LNCaP clone FGC (cell line): ENCODE data around the gene ROCK2.

ENCODE experiments used
- DNase-seq: peaks from one replicate; pipeline ENCODE4 v3.0.0-alpha.2; 2011; ENCODE audit warnings: low read depth
- H3K4me3 ChIP-seq: 2 replicates; pipeline ENCODE4 v1.5.1; 2011; ENCODE audit warnings: mild to moderate bottlenecking, low read depth, low read length, control low read depth
- TF ChIP-seq, protein P1 (sequence below): IDR thresholded peaks from 2 replicates; pipeline ENCODE4 v1.5.1; 2012; ENCODE audit warnings: mild to moderate bottlenecking; ENCODE audit not compliant: control insufficient read depth, insufficient read depth; ENCODE audit errors: extremely low read depth

The ROCK2 gene

DNA sequence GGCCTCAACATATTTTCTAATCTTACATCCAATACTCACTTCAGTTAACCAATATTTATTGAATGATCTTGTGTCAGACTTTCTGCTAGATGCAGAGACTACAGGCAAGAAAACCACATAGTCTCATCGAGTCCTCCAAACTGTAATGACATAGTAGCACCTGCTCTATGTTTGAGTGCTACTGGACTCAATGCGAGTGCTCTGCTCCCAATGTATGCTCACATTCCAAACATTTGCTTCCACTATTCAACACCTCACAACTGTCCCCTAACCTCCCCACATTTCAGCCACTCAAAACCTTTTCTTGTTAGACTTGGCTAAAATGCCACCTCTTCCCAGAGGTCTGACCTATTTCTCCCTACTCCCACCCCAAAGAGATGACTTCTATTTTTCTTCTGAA, 124.0 kb downstream of the ROCK2 start:
- no peak overlapping the region for H3K4me3 ChIP-seq
- TF ChIP-seq, protein P1, sequence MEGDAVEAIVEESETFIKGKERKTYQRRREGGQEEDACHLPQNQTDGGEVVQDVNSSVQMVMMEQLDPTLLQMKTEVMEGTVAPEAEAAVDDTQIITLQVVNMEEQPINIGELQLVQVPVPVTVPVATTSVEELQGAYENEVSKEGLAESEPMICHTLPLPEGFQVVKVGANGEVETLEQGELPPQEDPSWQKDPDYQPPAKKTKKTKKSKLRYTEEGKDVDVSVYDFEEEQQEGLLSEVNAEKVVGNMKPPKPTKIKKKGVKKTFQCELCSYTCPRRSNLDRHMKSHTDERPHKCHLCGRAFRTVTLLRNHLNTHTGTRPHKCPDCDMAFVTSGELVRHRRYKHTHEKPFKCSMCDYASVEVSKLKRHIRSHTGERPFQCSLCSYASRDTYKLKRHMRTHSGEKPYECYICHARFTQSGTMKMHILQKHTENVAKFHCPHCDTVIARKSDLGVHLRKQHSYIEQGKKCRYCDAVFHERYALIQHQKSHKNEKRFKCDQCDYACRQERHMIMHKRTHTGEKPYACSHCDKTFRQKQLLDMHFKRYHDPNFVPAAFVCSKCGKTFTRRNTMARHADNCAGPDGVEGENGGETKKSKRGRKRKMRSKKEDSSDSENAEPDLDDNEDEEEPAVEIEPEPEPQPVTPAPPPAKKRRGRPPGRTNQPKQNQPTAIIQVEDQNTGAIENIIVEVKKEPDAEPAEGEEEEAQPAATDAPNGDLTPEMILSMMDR = no peak
- DNase-seq = no peak

DNA sequence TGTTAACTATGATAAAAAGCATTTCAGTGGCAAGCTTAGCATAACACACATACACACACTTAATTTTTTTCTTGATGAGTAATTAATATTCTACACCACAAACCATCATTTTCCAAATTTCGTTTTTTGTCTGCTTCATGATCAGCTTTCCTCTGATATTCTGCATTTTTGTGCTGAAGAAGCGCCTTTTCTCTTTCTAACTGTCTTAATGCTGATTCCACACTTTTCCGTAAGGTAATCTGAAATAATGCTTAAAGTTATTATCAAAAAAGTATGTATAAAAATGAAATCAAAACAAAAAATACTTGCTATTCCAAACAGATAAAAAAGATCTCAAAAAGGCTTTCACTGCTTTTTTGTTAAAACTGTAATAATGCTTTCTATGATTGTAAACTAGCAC, 129.0 kb downstream of the ROCK2 start:
- no peak for DNase-seq
- no peak overlapping the region for H3K4me3 ChIP-seq
- TF ChIP-seq, protein P1 = no peak

DNA sequence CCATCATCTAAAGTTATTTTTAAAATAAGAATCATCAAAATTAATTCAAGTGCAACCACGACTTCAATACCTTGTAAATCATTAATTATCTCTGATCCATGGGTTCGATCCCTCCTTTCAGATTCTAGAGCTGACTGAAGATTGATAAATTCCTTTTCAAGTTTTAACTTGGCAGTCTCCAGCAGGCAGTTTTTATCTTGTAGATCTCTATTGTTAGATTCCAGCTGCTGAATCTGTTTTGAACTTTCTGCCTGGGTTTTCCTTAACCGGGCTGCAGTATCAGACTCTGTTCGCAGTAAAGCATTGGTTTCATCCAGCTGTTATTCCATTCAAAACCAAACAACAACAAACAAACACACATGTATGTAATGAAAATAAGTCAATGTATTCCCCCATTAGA, 129.7 kb downstream of the ROCK2 start:
- TF ChIP-seq, protein P1 = no peak
- no peak overlapping the region for H3K4me3 ChIP-seq
- no peak for DNase-seq

DNA sequence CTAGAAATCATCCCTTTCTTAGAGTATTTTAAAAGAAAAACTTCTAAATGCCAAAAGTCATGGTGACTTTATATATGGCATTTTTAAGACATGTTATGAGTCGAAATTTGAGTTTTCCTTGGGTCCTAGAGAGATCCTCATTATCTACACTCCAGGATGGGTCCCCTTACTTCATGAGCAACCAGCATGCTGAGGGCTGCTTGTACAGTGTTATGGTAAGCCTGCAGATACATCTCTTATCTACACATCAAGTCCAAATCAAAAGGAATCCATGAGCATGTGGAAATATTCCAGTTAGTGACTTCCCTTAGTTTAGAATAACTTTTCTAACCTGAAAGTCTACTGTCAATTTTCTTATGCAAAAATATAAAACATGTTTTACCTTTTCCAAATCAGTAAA, 130.5 kb downstream of the ROCK2 start:
- TF ChIP-seq, protein P1 = no peak
- DNase-seq = no peak
- H3K4me3 ChIP-seq = no peak overlapping the region

DNA sequence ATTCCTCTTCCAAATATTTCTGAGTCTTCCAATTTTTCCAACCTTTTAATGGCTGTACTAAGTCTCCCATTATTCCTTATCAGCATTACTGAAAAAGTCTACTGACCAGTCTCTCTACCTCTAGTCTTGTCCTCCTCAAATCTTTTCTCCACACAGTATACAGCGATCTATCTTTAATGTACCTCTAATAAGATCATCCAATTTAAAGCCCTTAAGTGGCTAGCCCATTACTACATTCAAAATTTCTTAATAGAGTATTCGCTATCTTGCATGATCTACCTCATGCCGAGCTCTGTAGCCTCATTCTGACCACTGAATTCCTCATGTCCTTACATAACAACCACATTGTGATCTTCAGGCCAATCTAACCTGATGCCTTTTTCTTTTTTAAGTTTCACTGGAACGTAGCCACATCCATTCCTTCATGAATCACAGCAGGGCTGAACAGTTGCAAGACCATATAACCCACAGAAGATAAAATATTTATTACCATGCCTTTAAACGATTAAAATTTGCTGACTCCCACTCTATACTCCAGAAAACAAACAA, 131.3 kb downstream of the ROCK2 start:
- DNase-seq = no peak
- H3K4me3 ChIP-seq = no peak overlapping the region

DNA sequence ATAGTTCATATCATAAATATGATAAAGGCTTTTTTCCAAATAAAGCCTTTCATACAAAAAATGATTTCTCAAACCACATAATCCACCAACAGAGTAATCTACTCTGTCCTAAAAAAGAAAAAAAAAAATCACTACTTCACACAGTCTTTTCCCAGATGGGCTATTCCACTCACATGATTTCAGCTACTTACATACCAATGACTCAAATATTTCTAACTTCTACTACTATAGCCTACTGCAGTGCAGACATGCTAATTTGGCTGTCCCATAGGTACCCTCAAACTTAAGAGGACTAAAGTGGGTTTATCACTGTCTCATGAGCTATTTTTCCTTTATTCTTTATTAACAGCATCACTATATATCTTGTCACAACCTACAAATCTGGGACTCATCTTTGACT, 131.8 kb downstream of the ROCK2 start:
- DNase-seq = no peak
- TF ChIP-seq, protein P1 = no peak
- H3K4me3 ChIP-seq = no peak overlapping the region

More for the DNA sequence above, 131.3 kb downstream of the ROCK2 start:
- TF ChIP-seq, protein P1 = no peak

DNA sequence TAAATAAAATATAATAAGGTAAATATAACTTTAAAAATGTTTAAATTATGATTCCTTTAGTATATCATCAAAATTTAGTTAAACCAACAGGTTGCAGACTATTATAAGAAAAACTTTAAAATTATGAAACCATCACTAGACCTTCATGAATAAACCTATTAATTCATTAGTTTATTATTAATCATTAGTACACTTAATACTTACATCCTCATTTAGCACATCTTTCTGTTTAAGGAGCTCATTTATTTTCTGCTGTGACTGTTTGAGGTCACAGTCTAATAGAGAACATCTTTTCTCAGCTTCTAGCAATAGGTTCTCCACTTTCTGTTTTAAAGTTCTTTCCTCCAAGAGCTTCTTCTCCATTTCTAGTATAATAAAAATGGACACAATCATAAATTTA, 136.4 kb downstream of the ROCK2 start:
- TF ChIP-seq, protein P1 = no peak
- H3K4me3 ChIP-seq = no peak overlapping the region
- no peak for DNase-seq
